NOMO-1 (cell line): ENCODE measurements around the gene APOBEC3G.

Experiments
- DNase-seq, 2 experiments: peaks; one replicate each; lab custom pipeline; 2025; ENCODE audit not compliant: unreplicated experiment in 2 of 2; lab: John Stamatoyannopoulos, UW

Gene APOBEC3G

GRCh38 chr22:39120983-39121382 is 43.9 kb downstream of the APOBEC3G start:
- DNase-seq: no peak

GRCh38 chr22:39122772-39123470 is 45.8 kb downstream of the APOBEC3G start:
- no peak for DNase-seq

DNA sequence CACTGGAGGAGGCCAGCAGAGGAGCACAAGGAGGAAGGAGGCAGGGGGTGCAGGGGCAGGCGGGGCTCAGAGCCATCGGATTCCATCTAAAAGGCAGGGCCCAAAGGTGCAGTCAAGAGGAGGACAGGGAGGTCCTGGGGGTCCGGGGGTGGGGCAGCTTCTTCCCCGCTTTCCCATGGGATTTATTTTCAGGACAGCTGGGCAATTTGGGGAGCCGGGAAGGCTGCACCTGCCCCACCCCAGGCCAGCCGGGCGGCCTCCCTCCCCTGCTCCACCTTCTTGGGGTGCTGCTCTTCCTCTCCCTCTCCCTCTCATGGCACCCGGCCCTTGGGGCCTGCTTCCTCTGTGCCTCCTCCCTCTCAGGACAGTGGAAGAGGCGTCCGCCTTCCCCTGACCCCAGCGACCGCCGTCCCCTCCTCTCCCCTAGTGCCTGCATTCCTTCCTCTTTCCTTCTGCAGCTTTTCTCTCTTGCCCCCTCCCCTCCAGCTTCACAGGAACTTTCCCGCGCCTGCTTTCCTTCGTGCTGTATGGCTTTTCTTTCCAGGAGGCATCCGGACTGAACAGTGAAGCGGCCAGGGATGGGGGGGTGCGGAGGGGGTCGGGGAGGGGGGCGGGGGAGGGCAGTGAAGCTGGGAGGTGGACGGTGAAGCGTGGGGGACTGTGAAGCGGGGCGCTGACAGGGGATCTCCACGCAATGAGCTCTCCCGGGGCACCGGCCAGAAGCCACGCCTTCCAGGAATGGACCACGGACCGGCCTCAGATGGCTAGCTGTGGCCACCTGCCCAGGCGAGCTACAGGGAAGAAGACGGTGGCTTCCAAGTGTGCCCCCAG is 46.9 kb downstream of the APOBEC3G start:
- DNase-seq: no peak

GRCh38 chr22:39125622-39126021 is 48.5 kb downstream of the APOBEC3G start:
- DNase-seq: no peak

- DNase-seq: no peak
These were observed 51.4 kb downstream of the APOBEC3G start for GRCh38 chr22:39128508-39128907.

DNA sequence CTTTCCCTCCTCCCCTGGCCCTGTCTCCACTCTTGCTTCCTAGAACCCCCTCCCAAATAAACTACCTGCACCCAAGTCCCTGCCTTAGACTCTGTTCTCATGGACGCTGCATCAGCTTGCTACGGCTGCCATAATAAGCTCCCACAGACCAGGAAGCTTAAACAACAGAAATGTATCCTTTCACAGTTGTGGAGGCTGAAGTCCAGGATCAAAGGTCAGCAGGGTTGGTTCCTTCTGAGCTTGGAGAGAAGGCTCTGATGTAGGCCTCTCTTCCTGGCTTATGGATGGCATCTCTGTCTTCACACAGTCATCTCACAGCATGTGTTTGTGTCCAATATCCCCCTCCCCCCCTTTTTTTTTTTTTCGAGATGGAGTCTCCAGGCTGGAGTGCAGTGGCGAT is 52.0 kb downstream of the APOBEC3G start:
- DNase-seq: no peak

- DNase-seq: no peak
These were observed 52.7 kb downstream of the APOBEC3G start for GRCh38 chr22:39129746-39130145.

- DNase-seq: no peak
These were observed 53.2 kb downstream of the APOBEC3G start for GRCh38 chr22:39130152-39130704.

GRCh38 chr22:39130892-39131855 is 54.1 kb downstream of the APOBEC3G start:
- DNase-seq: no peak

GRCh38 chr22:39132281-39132680 is 55.2 kb downstream of the APOBEC3G start:
- no peak for DNase-seq

DNA sequence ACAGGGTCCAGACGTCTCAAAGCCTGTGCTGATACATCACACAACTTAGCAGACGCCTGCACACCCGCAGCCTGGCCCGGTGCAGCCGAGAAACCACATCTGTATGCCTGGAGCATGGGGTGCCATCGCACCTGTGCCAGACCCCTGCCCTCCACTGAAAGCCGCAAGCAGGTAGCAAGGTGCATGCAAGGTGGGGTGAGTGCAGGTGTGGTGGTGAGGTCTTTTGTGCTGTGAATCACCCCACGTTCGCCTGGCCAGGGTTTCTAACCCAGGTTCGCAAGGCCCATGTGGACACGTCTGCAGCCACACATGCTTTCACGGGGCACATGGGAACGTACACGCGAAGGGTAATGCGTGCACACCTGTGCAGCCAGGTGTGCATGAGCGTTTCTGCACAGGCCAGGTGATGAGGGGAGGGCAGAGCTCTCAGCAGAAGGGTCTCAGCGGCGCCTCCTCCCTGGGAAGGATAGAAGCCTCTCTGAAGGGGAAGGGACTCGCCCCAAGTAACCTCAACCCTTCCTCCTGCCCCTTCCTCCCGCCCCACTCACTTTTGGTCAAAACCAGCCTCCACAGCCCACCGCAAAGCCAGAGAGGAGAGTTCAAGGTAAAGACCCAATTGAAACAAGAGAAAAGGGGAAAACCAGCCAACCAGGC is 55.9 kb downstream of the APOBEC3G start:
- DNase-seq: no peak

- no peak for DNase-seq
These were observed 56.8 kb downstream of the APOBEC3G start for GRCh38 chr22:39133871-39134270.

GRCh38 chr22:39134366-39135091 is 57.5 kb downstream of the APOBEC3G start:
- no peak for DNase-seq

GRCh38 chr22:39135092-39135896 is 58.2 kb downstream of the APOBEC3G start:
- DNase-seq: peak; percentile 21 to 29

- no peak for DNase-seq
These were observed 59.2 kb downstream of the APOBEC3G start for GRCh38 chr22:39136317-39136716.
